ENCODE measurements around the gene KPTN. TPM values are rescaled to one million over a fixed set of nuclear protein-coding genes. Genes with fewer than 3 reads are reported as not detected.
A peak's percentile ranks its signal among the peaks of the same experiment; 100 is the strongest.

The KPTN gene
- total and polyA plus RNA-seq, 12 donors = 2.9 to 121 (median 9.9) TPM

GRCh38 chr19:47485210-47485609 lies 1.2 kb upstream of the KPTN start:
- DNase-seq = no peak
- Histone ChIP-seq H3K27me3 (no peaks in the 10 kb centered on the region), H3K4me3 (no peak overlapping the region), H3K4me1 (replicated peaks in 1 of 2) (peaks cover 9 to 11% of the 10 kb centered on the region in 2 donors), H3K36me3 (replicated peaks in 1 of 2) (peaks cover 0 to 20% of the 10 kb centered on the region in 2 donors), H3K27ac (peak overlapping the region in 2 of 5 donors; percentile 93 to 94), H3K9me3 (replicated peaks in 1 of 3) (no peaks in the 10 kb centered on the region)
- TF ChIP-seq, protein P1, sequence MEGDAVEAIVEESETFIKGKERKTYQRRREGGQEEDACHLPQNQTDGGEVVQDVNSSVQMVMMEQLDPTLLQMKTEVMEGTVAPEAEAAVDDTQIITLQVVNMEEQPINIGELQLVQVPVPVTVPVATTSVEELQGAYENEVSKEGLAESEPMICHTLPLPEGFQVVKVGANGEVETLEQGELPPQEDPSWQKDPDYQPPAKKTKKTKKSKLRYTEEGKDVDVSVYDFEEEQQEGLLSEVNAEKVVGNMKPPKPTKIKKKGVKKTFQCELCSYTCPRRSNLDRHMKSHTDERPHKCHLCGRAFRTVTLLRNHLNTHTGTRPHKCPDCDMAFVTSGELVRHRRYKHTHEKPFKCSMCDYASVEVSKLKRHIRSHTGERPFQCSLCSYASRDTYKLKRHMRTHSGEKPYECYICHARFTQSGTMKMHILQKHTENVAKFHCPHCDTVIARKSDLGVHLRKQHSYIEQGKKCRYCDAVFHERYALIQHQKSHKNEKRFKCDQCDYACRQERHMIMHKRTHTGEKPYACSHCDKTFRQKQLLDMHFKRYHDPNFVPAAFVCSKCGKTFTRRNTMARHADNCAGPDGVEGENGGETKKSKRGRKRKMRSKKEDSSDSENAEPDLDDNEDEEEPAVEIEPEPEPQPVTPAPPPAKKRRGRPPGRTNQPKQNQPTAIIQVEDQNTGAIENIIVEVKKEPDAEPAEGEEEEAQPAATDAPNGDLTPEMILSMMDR (IDR thresholded peaks at IDR 0.05) = no peak
- no peak for TF ChIP-seq POLR2A (IDR thresholded peaks at IDR 0.05)
- intact Hi-C loops (cut with DNase I) = no loop called here
- WGBS, 4 donors = 88 to 92% (median 89%) methylated on average over 6 of the region's 6 CpGs

DNA sequence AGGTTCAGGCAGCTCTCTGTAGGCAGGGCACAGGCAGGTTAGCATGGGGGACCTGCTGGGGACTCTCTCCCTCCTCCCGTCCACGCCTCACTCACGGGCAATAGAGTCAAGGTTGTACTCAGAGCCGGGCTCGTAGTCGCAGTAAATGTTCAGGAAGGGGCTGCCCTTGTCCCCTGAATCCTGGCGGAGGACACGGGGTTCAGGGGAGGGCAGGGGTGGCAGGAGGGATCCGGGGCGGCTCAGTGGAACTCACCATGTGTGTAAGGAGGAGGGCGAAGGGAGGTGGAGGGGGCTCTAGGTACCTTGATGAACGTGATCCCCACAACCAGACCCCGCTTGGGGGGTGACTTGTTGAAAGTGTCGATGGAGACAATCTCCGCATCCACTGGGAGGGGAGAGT lies 819 bp downstream of the KPTN start:
- H3K4me3 ChIP-seq = no peak overlapping the region
- no peaks in the 10 kb centered on the region for H3K9me3 ChIP-seq (replicated peaks in 1 of 3)
- peak overlapping the region in 1 of 5 donors; percentile 97 for H3K27ac ChIP-seq
- no peaks in the 10 kb centered on the region for H3K27me3 ChIP-seq
- 79 to 84% (median 83%) methylated on average over 13 to 15 of the region's 15 CpGs for WGBS, 4 donors
- peaks cover 9 to 11% of the 10 kb centered on the region in 2 donors for H3K4me1 ChIP-seq (replicated peaks in 1 of 2)
- H3K36me3 ChIP-seq (replicated peaks in 1 of 2) = peaks cover 0 to 8% of the 10 kb centered on the region in 2 donors
- TF ChIP-seq POLR2A (IDR thresholded peaks at IDR 0.05) = no peak
- TF ChIP-seq, protein P1 (IDR thresholded peaks at IDR 0.05) = no peak
- intact Hi-C loops (cut with DNase I) = no loop called here
- DNase-seq = no peak

- no peaks in the 10 kb centered on the region for H3K9me3 ChIP-seq (replicated peaks in 1 of 3)
- H3K36me3 ChIP-seq (replicated peaks in 1 of 2) = no peaks in the 10 kb centered on the region
- no peaks in the 10 kb centered on the region for H3K27me3 ChIP-seq
- H3K4me1 ChIP-seq (replicated peaks in 1 of 2) = peaks cover 9 to 11% of the 10 kb centered on the region in 2 donors
- intact Hi-C loops (cut with DNase I) = no loop called here
- 95 to 98% (median 97%) methylated on average over 4 of the region's 4 CpGs for WGBS, 4 donors
- TF ChIP-seq, protein P1 (IDR thresholded peaks at IDR 0.05) = no peak
- TF ChIP-seq POLR2A (IDR thresholded peaks at IDR 0.05) = no peak
- no peak overlapping the region for H3K27ac ChIP-seq
- no peak for DNase-seq
- no peak overlapping the region for H3K4me3 ChIP-seq
Measured at GRCh38 chr19:47481460-47482052, 2.5 kb downstream of the KPTN start.

DNA sequence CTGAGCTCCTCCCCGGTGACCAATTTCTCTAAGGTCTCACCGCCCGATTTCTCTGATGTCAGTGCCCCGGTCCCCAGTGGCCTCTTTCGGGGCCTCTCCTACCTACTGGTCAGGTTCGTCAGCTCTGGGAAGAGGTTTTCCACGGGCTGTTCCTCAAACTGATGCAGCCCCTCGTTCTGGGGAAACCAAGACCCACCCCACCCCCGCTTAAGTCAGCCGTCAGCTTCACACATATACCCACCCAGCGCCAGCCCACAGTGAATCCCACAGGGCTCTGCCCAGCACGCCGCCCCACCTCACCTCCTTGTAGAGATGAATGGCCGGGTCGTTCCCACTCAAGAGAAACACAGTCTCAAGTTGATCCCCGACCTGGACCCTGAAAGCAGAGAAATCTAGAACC lies 3.4 kb downstream of the KPTN start:
- Histone ChIP-seq H3K27me3 (no peaks in the 10 kb centered on the region), H3K9me3 (replicated peaks in 1 of 3) (no peaks in the 10 kb centered on the region), H3K4me1 (replicated peaks in 1 of 2) (peaks cover 9 to 11% of the 10 kb centered on the region in 2 donors), H3K27ac (no peak overlapping the region), H3K4me3 (no peak overlapping the region), H3K36me3 (replicated peaks in 1 of 2) (no peaks in the 10 kb centered on the region)
- intact Hi-C loops (cut with DNase I) = no loop called here
- WGBS, 4 donors = 85 to 89% (median 87%) methylated on average over 16 of the region's 16 CpGs
- no peak for TF ChIP-seq POLR2A (IDR thresholded peaks at IDR 0.05)
- TF ChIP-seq, protein P1 (IDR thresholded peaks at IDR 0.05) = no peak
- DNase-seq = peak in 1 of 7 donors; percentile 17
